ENCODE data around the gene EVX1.
A peak's percentile ranks its signal among the peaks of the same experiment; 100 is the strongest.

Gene EVX1

GRCh38 chr7:27242555-27243339 lies at the start of gene EVX1:
Gene EVX1, plus strand, starts transcription at chr7:27242802. Its CDS starts 229 bp downstream, at chr7:27243031.
- no peak for DNase-seq

DNA sequence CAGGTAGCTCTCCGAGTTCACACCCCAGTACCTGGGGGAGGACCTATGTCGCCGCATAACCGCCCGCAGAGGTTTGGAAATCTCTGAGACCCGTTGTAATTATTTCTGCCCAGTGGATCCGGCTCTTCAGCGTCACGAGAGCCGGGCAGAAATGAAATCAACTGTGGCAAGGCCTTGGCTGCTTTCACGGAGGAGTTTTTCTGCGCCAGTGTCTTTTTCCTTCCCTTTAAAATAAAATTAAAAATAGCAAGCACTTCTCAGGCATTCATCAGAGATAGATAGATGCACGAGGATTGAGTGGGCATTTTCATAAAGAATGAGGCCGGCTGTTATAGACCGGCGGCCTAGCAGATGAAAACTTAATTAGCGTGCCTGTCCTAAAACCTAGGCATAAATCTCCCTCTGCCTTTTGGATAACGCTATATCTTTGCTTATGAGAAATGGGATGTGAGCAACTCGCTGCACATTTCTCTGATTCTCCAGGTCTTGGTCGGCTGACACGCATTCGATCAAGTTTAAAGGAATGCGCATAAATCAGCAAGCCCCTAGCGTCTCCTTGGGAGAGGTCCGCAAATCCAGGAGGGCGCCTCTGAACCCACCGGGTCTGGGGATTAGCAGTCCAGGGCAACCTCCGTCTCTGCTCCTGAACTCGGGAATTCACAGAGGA lies 49.1 kb upstream of the EVX1 start:
- DNase-seq, result no peak

GRCh38 chr7:27194002-27194352 lies 48.6 kb upstream of the EVX1 start:
- DNase-seq, result no peak

DNA sequence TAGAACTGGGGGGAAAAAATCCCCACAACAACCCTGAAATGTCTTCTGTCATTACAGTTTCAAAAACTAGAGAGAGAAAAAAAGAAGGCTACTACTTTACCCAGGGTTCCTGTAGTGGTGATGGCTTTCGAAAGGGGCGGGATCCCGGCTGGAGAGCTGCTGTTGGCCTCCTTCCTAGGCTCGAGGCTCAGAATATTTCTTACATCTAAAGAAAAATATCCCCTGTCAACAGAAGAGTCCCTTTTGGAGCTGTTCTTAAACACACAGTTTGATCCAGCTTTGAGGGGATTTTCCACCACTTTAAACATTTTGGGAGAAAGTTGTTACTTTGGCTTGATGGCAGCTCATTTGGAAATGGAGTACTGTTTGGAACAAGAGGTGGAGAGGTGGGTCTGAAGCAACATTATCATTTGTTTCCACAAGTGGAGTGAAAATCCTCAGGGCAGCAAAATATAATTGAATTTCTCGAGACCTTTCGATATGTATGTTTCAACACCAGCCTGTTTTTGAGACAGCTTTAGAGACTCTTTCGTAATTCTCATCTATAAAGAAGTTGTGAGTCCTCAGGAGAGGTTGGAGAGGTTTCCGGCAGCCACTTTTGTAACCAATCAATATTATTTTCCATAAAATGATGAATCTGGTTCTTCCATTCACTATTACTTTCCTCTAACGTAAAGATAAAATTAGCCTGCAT lies 47.8 kb upstream of the EVX1 start:
- no peak for DNase-seq

GRCh38 chr7:27196287-27196767 lies 46.3 kb upstream of the EVX1 start:
- DNase-seq, result peak; percentile 81

GRCh38 chr7:27197137-27198042 lies 45.2 kb upstream of the EVX1 start:
- DNase-seq, result no peak

DNA sequence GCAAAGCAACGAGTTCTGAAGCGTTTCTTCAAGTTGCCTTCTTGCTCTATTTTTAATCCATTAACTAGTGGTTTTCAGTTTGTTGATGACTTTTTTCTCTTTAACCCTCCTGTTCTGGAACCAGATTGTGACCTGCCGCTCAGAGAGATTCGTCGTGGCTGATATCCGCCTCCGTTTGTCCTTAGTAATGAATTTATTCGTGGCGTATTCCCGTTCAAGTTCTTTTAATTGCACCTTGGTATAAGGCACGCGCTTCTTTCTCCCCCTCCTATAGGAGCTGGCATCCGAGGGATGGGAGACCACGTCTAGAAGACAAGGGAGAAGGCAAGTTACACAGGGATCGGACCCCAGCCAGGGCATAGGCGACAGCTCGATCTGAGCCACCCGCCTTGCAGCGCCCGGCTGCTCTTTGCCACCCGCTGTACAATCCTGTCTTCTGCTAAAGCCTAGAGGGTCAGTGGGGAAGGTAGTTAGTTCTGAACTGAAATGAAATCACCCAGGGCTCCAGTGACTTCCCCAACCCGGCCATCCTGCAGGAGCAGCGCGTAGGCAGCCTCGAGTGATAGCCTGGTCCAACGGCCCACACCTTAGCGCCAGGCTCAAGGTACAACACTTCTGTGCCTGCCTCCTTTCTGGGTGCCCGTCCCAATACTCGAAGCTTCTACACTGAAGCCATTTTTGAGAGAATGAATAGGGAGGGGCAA lies 44.3 kb upstream of the EVX1 start:
- DNase-seq, result no peak

DNA sequence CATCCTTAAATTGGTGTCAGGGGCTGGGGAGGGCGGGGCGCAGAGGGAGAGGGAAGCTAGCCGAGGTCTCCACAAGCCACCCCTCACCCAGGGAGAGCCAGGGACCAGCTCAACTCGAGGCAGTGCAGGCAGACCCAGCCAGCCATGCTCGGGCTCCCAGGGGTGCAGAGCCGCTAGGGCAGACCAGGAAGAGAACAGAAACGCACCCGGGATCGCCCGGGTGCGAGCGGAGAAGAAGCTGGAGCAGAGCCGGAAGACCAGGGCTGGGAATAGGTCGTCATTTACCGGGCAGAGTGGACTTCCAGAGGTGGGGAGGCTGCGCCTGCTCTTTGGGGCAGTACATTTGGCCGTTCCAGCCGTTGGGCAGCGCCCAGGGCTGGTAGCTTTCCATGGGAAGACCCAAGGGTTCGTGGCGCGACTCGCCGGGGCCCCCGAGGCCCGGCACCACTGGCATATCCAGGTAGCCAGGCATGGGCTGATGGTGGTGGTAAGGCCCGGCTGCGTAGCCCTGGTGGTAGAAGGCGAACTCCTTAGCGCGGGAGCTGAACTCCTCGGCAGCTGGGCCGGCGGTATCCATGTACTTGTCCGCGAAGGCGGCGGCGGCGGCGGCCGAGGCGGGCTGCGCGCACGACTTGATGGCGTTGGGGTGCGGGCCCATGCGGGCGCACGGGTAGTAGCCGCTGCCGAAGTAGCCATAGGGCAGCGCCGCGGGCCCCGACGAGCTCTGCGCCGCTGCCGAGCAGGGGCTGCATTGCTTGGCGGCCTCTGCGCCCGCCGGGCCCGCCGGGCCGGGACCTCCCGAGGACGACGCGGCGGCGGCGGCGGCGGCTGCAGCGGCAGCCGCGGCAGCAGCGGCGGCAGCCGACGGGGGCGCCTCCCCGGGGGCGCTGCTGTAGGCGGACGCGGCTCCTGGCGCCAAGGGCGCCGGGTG lies 43.5 kb upstream of the EVX1 start:
- no peak for DNase-seq

DNA sequence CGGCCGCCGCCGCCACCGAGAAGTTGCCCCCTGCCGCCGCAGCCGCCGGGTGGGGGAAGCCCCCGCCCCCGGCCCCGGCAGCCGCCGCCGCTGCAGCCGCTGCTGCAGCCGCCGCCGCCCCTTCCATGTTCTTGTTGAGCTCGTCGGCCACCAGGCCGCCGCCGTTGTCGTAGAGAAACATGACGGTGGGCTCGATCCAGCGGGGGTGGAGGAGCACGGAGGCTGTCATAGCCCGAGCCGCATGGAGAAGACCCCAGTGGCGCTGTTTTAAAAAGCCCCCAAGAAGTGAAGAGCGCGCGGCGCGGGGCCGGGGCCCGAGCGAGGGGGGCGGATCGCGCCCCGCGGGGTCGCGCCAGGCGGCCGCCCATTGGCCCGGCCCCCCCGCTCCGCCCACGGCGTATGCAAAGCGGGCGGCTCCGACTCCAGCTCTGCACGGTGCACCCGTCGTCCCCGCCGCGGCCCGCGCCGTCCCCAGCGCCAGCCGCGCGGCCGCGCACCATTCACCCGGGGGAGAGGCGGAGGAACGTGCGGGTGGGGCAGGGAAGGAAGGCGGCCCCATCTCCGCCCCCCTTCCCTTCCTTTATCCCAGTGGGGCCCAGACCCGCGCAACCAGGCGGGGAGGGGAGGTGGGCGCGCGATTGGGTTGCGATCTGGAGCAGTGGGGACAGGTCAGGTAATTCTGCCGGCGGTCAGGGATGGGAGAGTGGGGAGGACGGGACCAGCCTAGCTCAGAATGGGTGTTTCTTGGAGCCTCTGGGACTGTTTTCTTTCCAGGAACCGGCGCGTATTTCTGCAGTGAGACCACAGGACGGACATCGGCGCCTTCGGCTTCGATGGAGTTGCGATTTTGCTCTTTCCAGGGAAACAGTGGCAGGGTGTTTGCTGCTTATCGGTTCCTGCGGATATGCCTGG lies 42.5 kb upstream of the EVX1 start, which contains the start of gene HOXA13:
TSS of gene HOXA13 (minus strand) at position 243 of the 912 bp plus-strand sequence. CDS start at position 229, 14 bp downstream.
- no peak for DNase-seq

GRCh38 chr7:27200761-27201579 lies 41.6 kb upstream of the EVX1 start:
- DNase-seq, result peak; percentile 2

DNA sequence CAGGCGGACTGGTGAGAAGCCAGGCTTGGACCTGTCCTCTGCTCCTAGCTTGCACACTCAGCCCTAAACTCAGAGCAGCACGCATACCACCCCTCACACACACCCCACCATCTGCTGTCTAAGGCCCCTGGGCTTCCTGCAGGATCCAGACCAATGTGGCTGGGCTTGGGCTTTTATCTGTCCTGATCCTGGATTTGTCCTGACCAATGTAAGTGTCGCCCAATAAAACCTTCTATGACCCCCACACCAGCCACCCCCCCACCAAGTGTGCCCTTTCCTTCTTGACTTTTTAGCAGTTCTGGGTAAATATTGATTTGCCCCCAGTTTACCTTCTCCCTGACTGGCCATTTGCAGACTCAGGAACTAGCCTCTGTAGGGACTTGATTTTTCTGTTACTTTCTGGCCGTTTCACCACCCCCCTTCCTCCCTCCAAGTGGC lies 41.0 kb upstream of the EVX1 start:
- no peak for DNase-seq

- DNase-seq, result no peak
These were observed 40.4 kb upstream of the EVX1 start for GRCh38 chr7:27202018-27202861.

- DNase-seq, result no peak
These were observed 39.8 kb upstream of the EVX1 start for GRCh38 chr7:27202862-27203134.

DNA sequence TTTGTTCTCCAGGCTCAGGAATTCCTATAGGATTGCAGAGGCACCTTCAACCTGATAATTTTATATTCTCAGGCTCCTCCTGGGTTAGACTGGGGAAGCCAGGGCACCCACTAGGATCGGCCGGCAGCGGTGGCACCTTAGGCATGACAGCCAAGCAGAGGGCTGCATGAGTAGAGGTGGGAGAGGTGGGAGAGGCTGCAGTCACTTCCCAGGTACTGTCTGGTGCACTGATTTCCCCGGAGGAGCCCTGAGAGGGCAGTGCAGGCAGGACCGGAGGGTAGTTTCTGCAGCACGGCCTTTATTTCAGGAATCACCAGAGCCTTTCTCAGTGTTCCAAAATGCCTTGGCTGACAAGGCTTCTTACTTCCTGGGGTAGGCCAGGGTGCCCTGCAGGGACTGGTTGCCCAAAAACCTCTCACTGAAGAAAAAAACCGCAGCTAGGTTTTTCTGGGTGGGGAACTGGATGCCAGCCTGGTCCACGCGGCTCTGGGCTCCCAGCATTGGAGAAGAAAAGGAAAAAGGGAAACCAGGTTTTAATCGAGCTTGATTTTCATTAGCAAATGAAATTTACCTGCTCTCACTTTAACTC lies 39.1 kb upstream of the EVX1 start:
- no peak for DNase-seq

DNA sequence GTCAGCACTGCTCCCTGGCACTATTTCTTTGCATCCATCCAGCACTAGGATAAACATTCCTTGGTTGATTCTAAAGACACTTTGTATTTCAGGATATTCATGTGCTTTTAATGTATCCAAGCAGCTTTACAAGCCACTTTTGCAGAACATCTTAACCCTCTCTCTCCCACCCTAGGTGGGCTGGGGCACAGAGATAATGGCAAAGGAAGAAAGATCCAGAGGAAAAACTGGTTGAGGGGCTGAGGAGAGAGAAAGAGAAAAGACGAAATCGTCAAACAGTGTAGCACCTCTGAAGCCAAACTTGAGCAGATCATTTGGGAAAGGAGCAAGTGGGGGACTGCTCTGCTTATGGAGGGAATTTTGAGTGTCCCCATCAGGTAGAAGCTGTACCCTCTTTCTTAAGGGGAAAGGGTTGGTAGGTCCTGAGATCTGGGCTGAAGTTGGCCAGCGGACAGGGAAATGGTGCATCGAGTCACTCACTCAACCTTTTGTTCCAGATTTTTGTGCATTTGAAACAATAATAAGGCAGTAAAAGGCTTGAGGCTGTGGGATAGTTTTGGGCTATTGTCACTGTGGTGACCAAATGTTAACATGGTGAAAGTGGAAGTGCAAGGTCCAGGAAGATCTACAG lies 38.5 kb upstream of the EVX1 start:
- DNase-seq, result no peak

- DNase-seq, result no peak
These were observed 37.7 kb upstream of the EVX1 start for GRCh38 chr7:27204851-27205322.

All from midbrain (tissue), 1 donor.